ENCODE measurements around the gene HTT. TPM values are rescaled to one million over a fixed set of nuclear protein-coding genes. Genes with fewer than 3 reads are reported as not detected.
"Not testable (repeated sequence)": the region's sequence is repeated elsewhere in the genome, so short reads cannot be mapped to it uniquely, and the experiment has no call there.

Gene HTT
- total and polyA plus RNA-seq, 8 donors = 34.5 to 75.9 (median 43.5) TPM

DNA sequence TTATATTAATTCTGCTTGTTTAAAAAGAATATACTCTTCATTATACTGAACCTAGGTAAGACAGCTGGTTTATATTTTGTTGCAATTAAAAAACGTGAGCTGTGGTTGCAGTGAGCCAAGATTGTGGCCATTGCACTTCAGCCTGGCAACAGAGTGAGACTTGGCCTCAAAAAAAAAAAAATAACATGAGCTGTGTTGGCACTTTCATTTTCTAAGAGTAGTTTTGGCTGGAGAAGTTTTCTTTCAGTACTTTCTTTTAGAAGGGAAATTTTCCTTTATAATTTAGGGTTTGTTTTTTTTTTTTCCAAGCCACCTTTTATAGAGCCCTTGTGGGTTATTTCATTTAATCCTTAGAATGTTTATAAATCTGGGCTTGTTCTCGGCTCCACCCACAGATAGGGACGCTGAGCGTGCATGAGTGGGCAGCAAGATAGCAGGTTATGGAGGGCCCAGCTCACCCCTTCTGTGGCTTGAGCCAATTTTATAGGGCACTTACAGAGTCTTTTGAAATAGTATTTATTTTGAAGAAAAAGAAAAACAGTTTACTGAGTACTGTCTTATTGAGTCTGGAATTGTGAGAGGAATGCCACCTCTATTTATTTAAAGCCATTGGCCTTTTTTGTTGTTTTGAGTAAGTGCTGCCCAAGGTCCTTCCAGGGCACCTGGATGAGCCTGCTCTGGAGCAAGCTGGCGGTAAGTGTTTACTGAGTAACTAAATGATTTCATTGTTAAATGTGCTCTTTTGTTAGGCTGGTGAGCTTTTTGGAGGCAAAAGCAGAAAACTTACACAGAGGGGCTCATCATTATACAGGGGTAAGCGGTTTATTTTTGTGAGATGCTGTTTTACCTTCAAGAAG is 60.9 kb downstream of the HTT start:
- H3K27me3 ChIP-seq = no peaks in the 10 kb centered on the region
- no peak overlapping the region for H3K4me3 ChIP-seq
- TF ChIP-seq, protein P1, sequence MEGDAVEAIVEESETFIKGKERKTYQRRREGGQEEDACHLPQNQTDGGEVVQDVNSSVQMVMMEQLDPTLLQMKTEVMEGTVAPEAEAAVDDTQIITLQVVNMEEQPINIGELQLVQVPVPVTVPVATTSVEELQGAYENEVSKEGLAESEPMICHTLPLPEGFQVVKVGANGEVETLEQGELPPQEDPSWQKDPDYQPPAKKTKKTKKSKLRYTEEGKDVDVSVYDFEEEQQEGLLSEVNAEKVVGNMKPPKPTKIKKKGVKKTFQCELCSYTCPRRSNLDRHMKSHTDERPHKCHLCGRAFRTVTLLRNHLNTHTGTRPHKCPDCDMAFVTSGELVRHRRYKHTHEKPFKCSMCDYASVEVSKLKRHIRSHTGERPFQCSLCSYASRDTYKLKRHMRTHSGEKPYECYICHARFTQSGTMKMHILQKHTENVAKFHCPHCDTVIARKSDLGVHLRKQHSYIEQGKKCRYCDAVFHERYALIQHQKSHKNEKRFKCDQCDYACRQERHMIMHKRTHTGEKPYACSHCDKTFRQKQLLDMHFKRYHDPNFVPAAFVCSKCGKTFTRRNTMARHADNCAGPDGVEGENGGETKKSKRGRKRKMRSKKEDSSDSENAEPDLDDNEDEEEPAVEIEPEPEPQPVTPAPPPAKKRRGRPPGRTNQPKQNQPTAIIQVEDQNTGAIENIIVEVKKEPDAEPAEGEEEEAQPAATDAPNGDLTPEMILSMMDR (IDR thresholded peaks at IDR 0.05) = no peak
- peaks cover 0 to 100% of the 10 kb centered on the region in 2 donors for H3K36me3 ChIP-seq
- H3K9me3 ChIP-seq = no peaks in the 10 kb centered on the region
- intact Hi-C loops (cut with DNase I) = no loop called here
- peak overlapping the region in 1 of 2 donors; percentile 14 for H3K27ac ChIP-seq
- H3K4me1 ChIP-seq = peaks cover 0 to 13% of the 10 kb centered on the region in 2 donors
- DNase-seq (no peak), ATAC-seq (peak; percentile 84)

DNA sequence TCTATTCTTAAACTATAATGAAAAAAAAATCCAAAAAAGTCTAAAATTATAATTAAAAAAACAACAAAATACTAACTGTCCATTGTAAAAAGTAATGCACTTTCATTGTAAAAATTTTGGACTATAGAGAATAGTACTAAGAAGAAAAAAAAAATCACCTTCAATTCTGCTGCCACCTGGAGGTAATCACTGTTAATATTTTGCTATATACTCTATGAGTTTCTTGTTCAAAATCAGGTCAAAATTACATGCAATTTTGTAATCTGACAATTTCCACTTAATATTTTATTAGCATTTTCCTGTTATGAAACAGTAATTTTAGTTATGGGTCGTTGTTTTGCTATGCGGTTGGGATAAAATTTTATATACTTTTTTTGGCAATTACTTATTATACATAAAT is 62.0 kb downstream of the HTT start:
- ATAC-seq (no peak), DNase-seq (no peak)
- Histone ChIP-seq H3K27me3 (no peaks in the 10 kb centered on the region), H3K27ac (no peak overlapping the region), H3K9me3 (no peaks in the 10 kb centered on the region), H3K36me3 (peaks cover 0 to 100% of the 10 kb centered on the region in 2 donors), H3K4me1 (peaks cover 0 to 13% of the 10 kb centered on the region in 2 donors), H3K4me3 (no peak overlapping the region)
- TF ChIP-seq, protein P1 (IDR thresholded peaks at IDR 0.05) = peak in 1 of 2 donors; percentile 23
- intact Hi-C loops (cut with DNase I) = no loop called here

DNA sequence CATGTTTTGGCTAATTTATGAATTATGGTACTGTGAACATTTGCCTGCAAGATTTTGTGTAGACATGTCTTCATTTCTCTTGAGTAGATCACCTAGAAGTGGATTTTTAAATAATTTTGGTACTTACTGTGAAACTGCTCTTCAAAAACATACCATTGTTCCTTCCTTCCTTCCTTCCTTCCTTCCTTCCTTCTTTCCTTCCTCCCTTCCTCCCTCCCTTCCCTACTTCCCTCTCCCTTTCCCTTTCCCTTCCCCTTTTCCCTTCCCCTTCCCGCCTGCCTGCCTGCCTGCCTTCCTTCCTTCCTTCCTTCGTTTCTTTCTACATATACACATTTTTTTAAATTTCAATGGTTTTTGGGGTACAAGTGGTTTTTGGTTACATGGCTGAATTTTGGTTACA is 63.4 kb downstream of the HTT start:
- DNase-seq (no peak), ATAC-seq (no peak)
- Histone ChIP-seq H3K36me3 (peaks cover 0 to 98% of the 10 kb centered on the region in 2 donors), H3K27ac (no peak overlapping the region), H3K9me3 (no peaks in the 10 kb centered on the region), H3K4me3 (no peak overlapping the region), H3K27me3 (no peaks in the 10 kb centered on the region), H3K4me1 (peaks cover 0 to 13% of the 10 kb centered on the region in 2 donors)
- TF ChIP-seq, protein P1 (IDR thresholded peaks at IDR 0.05) = no peak
- intact Hi-C loops (cut with DNase I) = no loop called here

DNA sequence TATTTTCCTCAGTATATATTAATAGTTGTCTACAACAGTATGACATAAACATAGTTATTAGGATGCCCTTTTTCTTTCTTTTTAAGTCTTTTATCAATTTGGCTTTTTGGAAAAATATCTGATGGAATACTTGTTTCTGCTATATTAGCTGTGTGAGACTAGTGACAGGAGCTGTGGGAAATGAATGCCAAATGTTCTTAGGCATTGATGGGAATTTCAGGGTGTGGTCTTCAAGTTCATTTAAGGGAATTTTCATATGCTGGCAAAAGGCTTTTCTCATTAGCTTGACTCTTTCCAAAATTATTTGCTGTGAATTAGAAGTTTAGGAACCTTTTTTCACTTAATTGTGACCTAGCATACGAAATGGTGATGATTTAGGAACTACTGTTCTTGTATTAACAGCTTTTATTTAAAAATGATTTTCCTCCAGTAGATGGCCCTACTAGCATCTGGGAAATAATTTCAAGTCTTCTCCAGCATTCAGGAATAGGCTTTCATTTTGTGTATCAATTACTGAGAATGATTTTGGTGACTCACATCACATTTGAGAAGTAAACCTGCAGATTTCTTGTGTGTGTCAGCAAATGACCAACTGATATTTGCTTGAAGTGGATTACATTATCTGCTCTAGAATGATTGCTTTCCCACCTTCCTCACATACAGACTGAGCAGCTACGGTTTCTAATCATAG is 70.9 kb downstream of the HTT start:
- ATAC-seq (no peak), DNase-seq (peak in 1 of 4 donors; percentile 9)
- intact Hi-C loops (cut with DNase I) = no loop called here
- Histone ChIP-seq H3K9me3 (no peaks in the 10 kb centered on the region), H3K27ac (no peak overlapping the region), H3K4me1 (no peaks in the 10 kb centered on the region), H3K27me3 (no peaks in the 10 kb centered on the region), H3K36me3 (peaks cover 0 to 95% of the 10 kb centered on the region in 2 donors), H3K4me3 (no peak overlapping the region)
- TF ChIP-seq, protein P1 (IDR thresholded peaks at IDR 0.05) = peak in 1 of 2 donors; percentile 21

DNA sequence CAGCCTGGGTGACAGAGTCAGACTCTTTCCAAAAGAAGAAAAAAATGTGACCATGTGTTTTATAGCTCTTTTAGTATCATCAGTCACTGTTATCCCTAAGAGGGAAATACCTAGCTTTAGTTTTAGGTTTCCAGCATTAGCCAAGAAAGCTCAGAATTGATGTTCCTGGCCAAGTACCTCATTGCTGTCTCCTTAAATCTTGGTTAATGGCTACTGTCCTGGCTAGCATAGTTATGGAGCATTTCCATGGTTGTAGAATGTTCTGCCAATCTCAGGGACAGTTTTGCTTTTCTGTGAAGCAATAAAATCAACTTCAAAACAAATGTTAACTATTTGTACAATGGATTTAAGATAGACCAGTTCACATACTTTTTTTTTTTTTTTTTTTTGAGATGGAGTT is 74.4 kb downstream of the HTT start:
- peaks cover 0 to 97% of the 10 kb centered on the region in 2 donors for H3K36me3 ChIP-seq
- no peak overlapping the region for H3K4me3 ChIP-seq
- ATAC-seq (no peak), DNase-seq (no peak)
- no peak overlapping the region for H3K27ac ChIP-seq
- TF ChIP-seq, protein P1 (IDR thresholded peaks at IDR 0.05) = no peak
- intact Hi-C loops (cut with DNase I) = no loop called here
- no peaks in the 10 kb centered on the region for H3K27me3 ChIP-seq
- H3K9me3 ChIP-seq = no peaks in the 10 kb centered on the region
- no peaks in the 10 kb centered on the region for H3K4me1 ChIP-seq

DNA sequence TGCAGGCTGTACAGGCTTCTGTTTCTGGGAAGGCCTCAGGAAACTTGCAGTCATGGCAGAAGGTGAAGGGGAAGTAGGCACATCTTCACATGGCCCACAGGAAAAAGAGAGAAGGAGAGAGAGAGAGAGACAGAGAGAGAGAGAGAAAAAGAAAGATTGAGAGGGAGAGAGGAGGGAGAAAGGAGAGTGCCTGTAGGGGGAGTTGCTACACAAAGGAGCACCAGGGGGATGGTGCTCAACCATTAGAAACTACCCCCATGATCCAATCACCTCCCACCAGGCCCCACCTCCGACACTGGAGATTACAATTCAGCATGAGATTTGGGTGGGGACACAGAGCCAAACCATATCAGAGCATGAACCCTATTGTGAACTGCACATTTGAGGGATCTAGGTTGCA is 76.8 kb downstream of the HTT start:
- H3K4me1 ChIP-seq; DNase-seq; H3K9me3 ChIP-seq; ATAC-seq; H3K27ac ChIP-seq; intact Hi-C loops (cut with DNase I); H3K27me3 ChIP-seq; H3K4me3 ChIP-seq: not testable (repeated sequence)
- H3K36me3 ChIP-seq = peaks cover 0 to 98% of the 10 kb centered on the region in 2 donors

Data from left lung (tissue), 10 donors.